ENCODE measurements around the gene RAPGEF6. TPM values are rescaled to one million over a fixed set of nuclear protein-coding genes. Genes with fewer than 3 reads are reported as not detected.
A peak's percentile ranks its signal among the peaks of the same experiment; 100 is the strongest.

Gene RAPGEF6
- total RNA-seq, 1 experiment from 2014 or later: 9.7 TPM

GRCh38 chr5:131538177-131538593 is 96.8 kb downstream of the RAPGEF6 start:
- peak; percentile 81 for ATAC-seq
- TF ChIP-seq EZH2 (IDR thresholded peaks at IDR 0.05; ENCODE audit: low read length, unreplicated experiment) (no peak), CTCF (conservative IDR thresholded peaks at IDR 0.05; ENCODE audit: low read depth, low read length) (no peak), EZH2phosphoT487 (IDR thresholded peaks at IDR 0.05; ENCODE audit: borderline replicate concordance, low read length) (no peak)
- Histone ChIP-seq H3K9me2 (replicated peaks; ENCODE audit: low read length) (no peaks in the 10 kb centered on the region), H4K20me1 (ENCODE audit: low read length) (no peaks in the 10 kb centered on the region), H3K9ac (ENCODE audit: low read length) (no peak overlapping the region), H3F3A (ENCODE audit: low read length, unreplicated experiment) (no peaks in the 10 kb centered on the region), H3K4me3 (ENCODE audit: low read length) (no peak overlapping the region), H3K4me1 (ENCODE audit: insufficient read depth, low read length) (peaks cover 27% of the 10 kb centered on the region), H3K9me3 (ENCODE audit: low read length) (no peaks in the 10 kb centered on the region), H2AFZ (ENCODE audit: low read length) (no peak overlapping the region), H3K27me3 (ENCODE audit: low read length) (no peaks in the 10 kb centered on the region), H3K27ac (ENCODE audit: low read length) (peak overlapping the region; percentile 19; the same call in 1 of the 2 replicates), H3K79me2 (ENCODE audit: low read length) (0 out of 2 replicates have a peak, but pooled peaks cover 4% of the 10 kb centered on the region), H3K36me3 (ENCODE audit: low read depth, low read length) (no peaks in the 10 kb centered on the region; the same call in 1 of the 2 replicates), H3K4me2 (ENCODE audit: low read length) (0 out of 2 replicates have a peak overlapping the region, but pooled peaks have one; percentile 8)
- CTCF ChIA-PET: no interaction called here
- POLR2A ChIA-PET (ENCODE audit: unreplicated experiment): no interaction called here
- intact Hi-C loops (cut with micrococcal nuclease): no loop called here
- DNase-seq: peak; percentile 82
- no TSS peak for BruUV-seq (replicated peaks)

- Histone ChIP-seq H3K9me3 (ENCODE audit: low read length) (no peaks in the 10 kb centered on the region), H3K9ac (ENCODE audit: low read length) (no peak overlapping the region), H3K79me2 (ENCODE audit: low read length) (0 out of 2 replicates have a peak, but pooled peaks cover 4% of the 10 kb centered on the region), H2AFZ (ENCODE audit: low read length) (no peak overlapping the region), H3K9me2 (replicated peaks; ENCODE audit: low read length) (no peaks in the 10 kb centered on the region), H3K27me3 (ENCODE audit: low read length) (no peaks in the 10 kb centered on the region), H3F3A (ENCODE audit: low read length, unreplicated experiment) (no peaks in the 10 kb centered on the region), H3K36me3 (ENCODE audit: low read depth, low read length) (no peaks in the 10 kb centered on the region; the same call in 1 of the 2 replicates), H3K27ac (ENCODE audit: low read length) (no peak overlapping the region), H3K4me3 (ENCODE audit: low read length) (no peak overlapping the region), H3K4me2 (ENCODE audit: low read length) (no peak overlapping the region), H3K4me1 (ENCODE audit: insufficient read depth, low read length) (peaks cover 19% of the 10 kb centered on the region), H4K20me1 (ENCODE audit: low read length) (no peaks in the 10 kb centered on the region)
- BruUV-seq (replicated peaks): no TSS peak
- ATAC-seq: no peak
- no peak for DNase-seq
- POLR2A ChIA-PET (ENCODE audit: unreplicated experiment): no interaction called here
- CTCF ChIA-PET: no interaction called here
- no peak for TF ChIP-seq EZH2 (IDR thresholded peaks at IDR 0.05; ENCODE audit: low read length, unreplicated experiment)
- no peak for TF ChIP-seq CTCF (conservative IDR thresholded peaks at IDR 0.05; ENCODE audit: low read depth, low read length)
- no peak for TF ChIP-seq EZH2phosphoT487 (IDR thresholded peaks at IDR 0.05; ENCODE audit: borderline replicate concordance, low read length)
- intact Hi-C loops (cut with micrococcal nuclease): no loop called here
Measured at GRCh38 chr5:131536850-131537448, 98.1 kb downstream of the RAPGEF6 start.

GRCh38 chr5:131536211-131536826 is 98.7 kb downstream of the RAPGEF6 start:
- Histone ChIP-seq H3K4me1 (ENCODE audit: insufficient read depth, low read length) (peaks cover 14% of the 10 kb centered on the region), H3K79me2 (ENCODE audit: low read length) (0 out of 2 replicates have a peak, but pooled peaks cover 4% of the 10 kb centered on the region), H3K36me3 (ENCODE audit: low read depth, low read length) (no peaks in the 10 kb centered on the region; the same call in 1 of the 2 replicates), H3K27ac (ENCODE audit: low read length) (no peak overlapping the region), H3F3A (ENCODE audit: low read length, unreplicated experiment) (no peaks in the 10 kb centered on the region), H4K20me1 (ENCODE audit: low read length) (no peaks in the 10 kb centered on the region), H3K4me2 (ENCODE audit: low read length) (no peak overlapping the region), H2AFZ (ENCODE audit: low read length) (no peak overlapping the region), H3K9ac (ENCODE audit: low read length) (no peak overlapping the region), H3K9me2 (replicated peaks; ENCODE audit: low read length) (no peaks in the 10 kb centered on the region), H3K27me3 (ENCODE audit: low read length) (no peaks in the 10 kb centered on the region), H3K9me3 (ENCODE audit: low read length) (no peaks in the 10 kb centered on the region), H3K4me3 (ENCODE audit: low read length) (no peak overlapping the region)
- DNase-seq (no peak), ATAC-seq (no peak)
- POLR2A ChIA-PET (ENCODE audit: unreplicated experiment): no interaction called here
- CTCF ChIA-PET: no interaction called here
- no TSS peak for BruUV-seq (replicated peaks)
- TF ChIP-seq EZH2 (IDR thresholded peaks at IDR 0.05; ENCODE audit: low read length, unreplicated experiment) (no peak), CTCF (conservative IDR thresholded peaks at IDR 0.05; ENCODE audit: low read depth, low read length) (no peak), EZH2phosphoT487 (IDR thresholded peaks at IDR 0.05; ENCODE audit: borderline replicate concordance, low read length) (no peak)
- intact Hi-C loops (cut with micrococcal nuclease): no loop called here
